ENCODE measurements around the gene MT1X. TPM values are rescaled to one million over a fixed set of nuclear protein-coding genes. Genes with fewer than 3 reads are reported as not detected.

MT1X gene
- polyA plus RNA-seq, 2 of the 4 experiments (the other 2 are of a cell fraction): 44.0 to 131 TPM

DNA sequence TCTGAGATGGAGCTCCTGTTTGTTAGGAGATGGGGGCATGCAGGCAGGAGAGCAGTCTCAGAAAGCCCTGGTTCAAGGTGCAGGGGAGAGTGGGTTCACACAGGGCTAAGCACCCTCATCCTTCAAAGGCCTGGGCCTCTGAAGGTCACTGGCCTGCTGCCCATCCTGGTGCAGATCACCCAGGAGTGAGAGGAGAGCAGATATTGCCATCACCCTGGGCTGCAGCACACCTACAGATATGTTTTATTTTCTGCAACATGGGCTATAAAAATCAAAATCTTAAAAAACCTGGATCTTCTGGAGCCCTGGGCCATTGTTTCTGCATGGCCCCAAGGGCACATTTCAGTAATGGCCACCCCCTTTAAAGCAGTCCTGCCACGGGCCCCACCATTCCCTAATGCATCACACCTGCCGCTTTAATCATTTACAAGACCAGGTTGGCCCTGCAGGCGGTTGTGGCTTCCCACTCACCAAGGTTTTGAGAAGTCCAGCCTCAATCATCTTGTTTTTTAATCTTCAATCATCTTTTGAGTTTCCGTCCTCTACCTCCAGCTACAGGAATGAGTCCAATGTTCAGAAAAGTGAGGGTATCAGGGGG is 27.3 kb downstream of the MT1X start:
- no peak overlapping the region for H3K4me2 ChIP-seq
- ATAC-seq (no peak), FAIRE-seq (no peak), DNase-seq (ENCODE audit: low read depth in 1 of 2, low spot score in 1 of 2) (no peak)
- ChIA-PET POLR2A (no interaction called here), CTCF (interaction anchor here (1.0 to 2.7 kb wide), 3 partner anchors 8 to 109 kb away, joined by 3 to 8 read pairs (median 4); no protein-coding TSS in a partner anchor)
- no peak overlapping the region for H3K4me3 ChIP-seq
- H3K4me1 ChIP-seq: no peaks in the 10 kb centered on the region
- 66% methylated on average over 4 of the region's 4 CpGs for WGBS (ENCODE audit: missing lambda C conversion rate)
- no peak for TF ChIP-seq GATA3 (IDR thresholded peaks at IDR 0.05; ENCODE audit: borderline replicate concordance)
- H3K27ac ChIP-seq: no peak overlapping the region
- no peaks in the 10 kb centered on the region for H3K9me3 ChIP-seq

- no peak for ATAC-seq
- Histone ChIP-seq H3K4me1 (no peaks in the 10 kb centered on the region), H3K9me3 (no peaks in the 10 kb centered on the region), H3K4me3 (no peak overlapping the region), H3K4me2 (no peak overlapping the region), H3K27ac (no peak overlapping the region)
- no peak for DNase-seq (ENCODE audit: low read depth in 1 of 2, low spot score in 1 of 2)
- POLR2A ChIA-PET: no interaction called here
- TF ChIP-seq HOXA7 (CRISPR knock-in tag; IDR thresholded peaks at IDR 0.05) (no peak), CEBPB (IDR thresholded peaks at IDR 0.05) (no peak), SMC3 (IDR thresholded peaks at IDR 0.05) (no peak), BCL3 (IDR thresholded peaks at IDR 0.05) (no peak), CBX2 (IDR thresholded peaks at IDR 0.05; ENCODE audit: borderline replicate concordance, low read depth) (no peak), JUNB (IDR thresholded peaks at IDR 0.05) (no peak), JUN (IDR thresholded peaks at IDR 0.05) (no peak), ZFP36 (IDR thresholded peaks at IDR 0.05; ENCODE audit: borderline replicate concordance, partially characterized antibody) (no peak), TP53 (CRISPR knock-in tag; IDR thresholded peaks at IDR 0.05) (no peak), HEYL (CRISPR knock-in tag; IDR thresholded peaks at IDR 0.05) (no peak), NR3C1 (IDR thresholded peaks at IDR 0.05) (no peak)
- TF ChIP-seq, protein P1, sequence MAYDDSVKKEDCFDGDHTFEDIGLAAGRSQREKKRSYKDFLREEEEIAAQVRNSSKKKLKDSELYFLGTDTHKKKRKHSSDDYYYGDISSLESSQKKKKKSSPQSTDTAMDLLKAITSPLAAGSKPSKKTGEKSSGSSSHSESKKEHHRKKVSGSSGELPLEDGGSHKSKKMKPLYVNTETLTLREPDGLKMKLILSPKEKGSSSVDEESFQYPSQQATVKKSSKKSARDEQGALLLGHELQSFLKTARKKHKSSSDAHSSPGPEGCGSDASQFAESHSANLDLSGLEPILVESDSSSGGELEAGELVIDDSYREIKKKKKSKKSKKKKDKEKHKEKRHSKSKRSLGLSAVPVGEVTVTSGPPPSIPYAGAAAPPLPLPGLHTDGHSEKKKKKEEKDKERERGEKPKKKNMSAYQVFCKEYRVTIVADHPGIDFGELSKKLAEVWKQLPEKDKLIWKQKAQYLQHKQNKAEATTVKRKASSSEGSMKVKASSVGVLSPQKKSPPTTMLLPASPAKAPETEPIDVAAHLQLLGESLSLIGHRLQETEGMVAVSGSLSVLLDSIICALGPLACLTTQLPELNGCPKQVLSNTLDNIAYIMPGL (CRISPR knock-in tag; IDR thresholded peaks at IDR 0.05; ENCODE audit: borderline replicate concordance): no peak
- no peak for FAIRE-seq
- CTCF ChIA-PET: interaction anchor here (1.0 to 2.7 kb wide), 2 partner anchors 9 to 107 kb away, joined by 4 to 8 read pairs; no protein-coding TSS in a partner anchor
- 46% methylated on average over 3 of the region's 3 CpGs for WGBS (ENCODE audit: missing lambda C conversion rate)
Observed at GRCh38 chr16:56710181-56710737, 28.0 kb downstream of the MT1X start.

GRCh38 chr16:56711862-56712261 is 29.6 kb downstream of the MT1X start:
- Histone ChIP-seq H3K4me1 (no peaks in the 10 kb centered on the region), H3K4me3 (no peak overlapping the region), H3K9me3 (no peaks in the 10 kb centered on the region), H3K4me2 (no peak overlapping the region), H3K27ac (no peak overlapping the region)
- FAIRE-seq (no peak), DNase-seq (ENCODE audit: low read depth in 1 of 2, low spot score in 1 of 2) (no peak), ATAC-seq (no peak)
- POLR2A ChIA-PET: no interaction called here
- WGBS (ENCODE audit: missing lambda C conversion rate): 35% methylated on average over 2 of the region's 2 CpGs
- CTCF ChIA-PET: interaction anchor here (3.9 kb wide), 1 partner anchor 10 kb away, joined by 21 read pairs; no protein-coding TSS in a partner anchor
- no peak for TF ChIP-seq MYC (IDR thresholded peaks at IDR 0.05; ENCODE audit: borderline replicate concordance, low read length)
- TF ChIP-seq, protein P2, sequence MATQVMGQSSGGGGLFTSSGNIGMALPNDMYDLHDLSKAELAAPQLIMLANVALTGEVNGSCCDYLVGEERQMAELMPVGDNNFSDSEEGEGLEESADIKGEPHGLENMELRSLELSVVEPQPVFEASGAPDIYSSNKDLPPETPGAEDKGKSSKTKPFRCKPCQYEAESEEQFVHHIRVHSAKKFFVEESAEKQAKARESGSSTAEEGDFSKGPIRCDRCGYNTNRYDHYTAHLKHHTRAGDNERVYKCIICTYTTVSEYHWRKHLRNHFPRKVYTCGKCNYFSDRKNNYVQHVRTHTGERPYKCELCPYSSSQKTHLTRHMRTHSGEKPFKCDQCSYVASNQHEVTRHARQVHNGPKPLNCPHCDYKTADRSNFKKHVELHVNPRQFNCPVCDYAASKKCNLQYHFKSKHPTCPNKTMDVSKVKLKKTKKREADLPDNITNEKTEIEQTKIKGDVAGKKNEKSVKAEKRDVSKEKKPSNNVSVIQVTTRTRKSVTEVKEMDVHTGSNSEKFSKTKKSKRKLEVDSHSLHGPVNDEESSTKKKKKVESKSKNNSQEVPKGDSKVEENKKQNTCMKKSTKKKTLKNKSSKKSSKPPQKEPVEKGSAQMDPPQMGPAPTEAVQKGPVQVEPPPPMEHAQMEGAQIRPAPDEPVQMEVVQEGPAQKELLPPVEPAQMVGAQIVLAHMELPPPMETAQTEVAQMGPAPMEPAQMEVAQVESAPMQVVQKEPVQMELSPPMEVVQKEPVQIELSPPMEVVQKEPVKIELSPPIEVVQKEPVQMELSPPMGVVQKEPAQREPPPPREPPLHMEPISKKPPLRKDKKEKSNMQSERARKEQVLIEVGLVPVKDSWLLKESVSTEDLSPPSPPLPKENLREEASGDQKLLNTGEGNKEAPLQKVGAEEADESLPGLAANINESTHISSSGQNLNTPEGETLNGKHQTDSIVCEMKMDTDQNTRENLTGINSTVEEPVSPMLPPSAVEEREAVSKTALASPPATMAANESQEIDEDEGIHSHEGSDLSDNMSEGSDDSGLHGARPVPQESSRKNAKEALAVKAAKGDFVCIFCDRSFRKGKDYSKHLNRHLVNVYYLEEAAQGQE (IDR thresholded peaks at IDR 0.05): no peak
- TF ChIP-seq NFE2L2 (conservative IDR thresholded peaks at IDR 0.05; ENCODE audit: low read length): no peak
- no peak for TF ChIP-seq CHD4 (IDR thresholded peaks at IDR 0.05; ENCODE audit: borderline replicate concordance)
- no peak for TF ChIP-seq POLR2A (IDR thresholded peaks at IDR 0.05; ENCODE audit: low read length)
- TF ChIP-seq FOXS1 (CRISPR knock-in tag; IDR thresholded peaks at IDR 0.05): no peak
- TF ChIP-seq KDM1A (IDR thresholded peaks at IDR 0.05; ENCODE audit: low read depth): no peak
- TF ChIP-seq RARB (CRISPR knock-in tag; IDR thresholded peaks at IDR 0.05): no peak
- TF ChIP-seq RCOR1 (IDR thresholded peaks at IDR 0.05; ENCODE audit: low read depth, low read length): no peak
- TF ChIP-seq JUNB (IDR thresholded peaks at IDR 0.05): no peak
- no peak for TF ChIP-seq EHMT2 (IDR thresholded peaks at IDR 0.05; ENCODE audit: low read depth)
- TF ChIP-seq ELK1 (IDR thresholded peaks at IDR 0.05; ENCODE audit: low read depth, low read length): no peak
- no peak for TF ChIP-seq CHD2 (IDR thresholded peaks at IDR 0.05; ENCODE audit: low read length, partially characterized antibody)
- no peak for TF ChIP-seq NR3C1 (IDR thresholded peaks at IDR 0.05)
- TF ChIP-seq ESRRA (IDR thresholded peaks at IDR 0.05; ENCODE audit: borderline replicate concordance, low read length): no peak
- no peak for TF ChIP-seq PHF8 (IDR thresholded peaks at IDR 0.05; ENCODE audit: borderline replicate concordance, low read depth)
